Stimulated activated CD4-positive, alpha-beta T cell treated with anti-CD3 and anti-CD28 coated beads, Interleukin-2, amount 100 ng/mL, for 24 hours (primary cell): ENCODE data around the gene SEPSECS.

Source experiments
- DNase-seq, 2 donors: peaks; one replicate each; pipeline ENCODE4 v3.0.0-alpha.2; 2020

SEPSECS gene

DNA sequence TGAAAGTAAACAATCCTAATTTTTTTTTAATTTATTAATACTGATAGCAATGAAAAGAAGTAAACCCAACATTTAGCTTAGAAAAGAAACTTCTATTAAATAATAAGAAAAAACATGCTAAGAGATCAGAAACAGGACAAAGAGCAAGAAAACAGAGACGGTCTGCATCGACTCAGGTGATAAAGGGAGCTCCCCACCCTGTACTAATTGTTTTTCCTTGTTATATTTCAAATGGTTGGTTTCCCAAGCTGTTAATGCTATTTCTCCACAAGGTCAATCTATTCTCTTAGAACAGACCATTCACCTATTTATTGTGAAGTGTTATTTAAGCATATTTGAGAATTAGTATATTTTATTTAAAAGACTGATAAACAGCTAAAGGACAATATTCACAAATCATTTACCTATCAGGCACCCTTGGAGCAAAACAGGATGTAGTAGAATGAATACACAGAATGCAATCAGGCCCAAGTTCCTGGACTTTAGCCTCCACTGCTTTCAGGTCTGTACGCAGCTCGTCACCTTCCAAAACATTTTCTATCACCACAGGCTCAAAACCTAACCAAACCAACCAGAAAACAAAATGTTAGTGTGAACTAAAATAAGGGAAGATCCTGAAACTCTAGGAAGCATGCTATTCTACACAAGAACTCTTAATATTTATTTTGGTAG, 5.5 kb downstream of the SEPSECS start:
- no peak for DNase-seq

DNA sequence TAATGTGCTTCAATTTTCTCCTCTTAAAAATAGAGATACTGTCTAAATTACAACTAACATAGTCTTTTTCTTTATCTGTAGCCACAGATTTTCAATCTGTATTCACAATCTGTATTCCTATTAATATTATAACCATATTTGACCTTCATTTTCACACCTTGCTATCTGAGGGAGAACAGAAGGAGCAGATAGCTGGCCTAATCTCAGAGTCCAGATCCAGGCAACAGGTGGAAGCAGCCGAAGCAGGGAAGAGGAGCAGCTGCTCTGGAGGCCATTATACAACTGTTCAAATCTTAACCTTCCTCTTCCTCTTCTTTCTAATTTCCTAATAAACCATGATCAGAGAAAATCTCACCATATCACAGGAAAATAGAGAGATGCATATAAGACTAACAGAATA, 14.2 kb downstream of the SEPSECS start:
- no peak for DNase-seq

DNA sequence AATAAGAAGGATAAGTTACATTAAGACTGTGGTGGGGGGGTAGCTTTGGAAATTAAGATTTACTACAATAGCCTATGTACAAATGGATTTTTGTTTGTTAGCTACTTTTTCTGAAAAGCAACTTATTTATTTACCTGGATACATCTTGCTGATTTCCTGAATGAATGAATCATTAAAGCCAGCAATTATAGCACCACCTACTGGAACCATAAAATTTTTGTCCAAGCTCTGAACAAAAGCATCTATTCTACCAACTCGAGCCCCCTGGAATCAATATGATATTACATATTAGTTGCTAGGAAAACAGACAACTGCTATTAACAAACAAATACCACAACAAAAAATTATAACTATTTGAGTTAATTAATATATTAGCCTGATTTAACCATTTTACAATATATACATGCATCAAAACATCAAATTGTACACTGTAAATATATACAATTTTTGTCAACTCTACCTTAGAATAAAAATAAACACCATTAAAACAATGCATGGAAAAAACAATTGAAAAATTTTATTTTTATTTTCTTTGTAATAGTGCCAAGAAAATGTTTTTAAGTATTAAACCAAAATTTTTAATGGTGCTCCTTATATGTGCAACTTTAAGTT, 15.3 kb downstream of the SEPSECS start:
- no peak for DNase-seq

DNA sequence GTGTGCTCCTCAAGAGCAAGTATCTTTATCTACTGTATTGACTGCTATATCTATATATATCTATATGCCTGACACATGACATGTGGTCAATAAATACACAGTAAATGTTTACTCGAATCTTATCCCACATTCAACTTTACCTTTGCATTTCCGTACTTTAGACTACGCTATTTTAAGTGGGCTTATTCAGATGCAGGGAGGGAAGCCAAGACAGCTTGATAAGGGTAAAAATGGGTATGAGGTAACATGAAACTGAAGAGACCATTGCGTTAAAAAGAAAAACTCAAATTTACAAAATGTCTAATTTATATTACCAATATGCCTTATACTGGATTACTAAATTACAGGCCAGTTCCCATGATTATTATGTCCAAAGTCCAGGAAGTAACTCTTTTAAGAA, 17.8 kb downstream of the SEPSECS start:
- DNase-seq, result no peak

DNA sequence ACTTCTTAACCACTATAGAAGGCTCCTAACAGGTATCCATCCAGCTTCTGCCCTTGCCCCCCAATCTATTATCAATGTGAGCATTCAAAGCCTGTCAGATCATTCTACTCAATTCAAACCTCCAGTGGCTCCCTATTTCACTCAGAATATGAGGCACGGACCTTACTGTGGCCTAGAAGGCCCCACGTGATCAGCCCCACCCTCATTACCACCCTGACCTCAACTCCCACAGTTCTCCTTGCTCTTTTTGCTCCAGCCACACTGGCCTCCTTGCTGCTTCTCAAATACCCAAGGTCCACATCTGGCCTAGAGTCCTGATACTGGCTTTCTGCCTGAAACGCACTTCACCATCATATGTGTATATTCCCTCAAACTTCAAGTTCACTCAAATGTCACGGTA, 18.7 kb downstream of the SEPSECS start:
- DNase-seq, result no peak

DNA sequence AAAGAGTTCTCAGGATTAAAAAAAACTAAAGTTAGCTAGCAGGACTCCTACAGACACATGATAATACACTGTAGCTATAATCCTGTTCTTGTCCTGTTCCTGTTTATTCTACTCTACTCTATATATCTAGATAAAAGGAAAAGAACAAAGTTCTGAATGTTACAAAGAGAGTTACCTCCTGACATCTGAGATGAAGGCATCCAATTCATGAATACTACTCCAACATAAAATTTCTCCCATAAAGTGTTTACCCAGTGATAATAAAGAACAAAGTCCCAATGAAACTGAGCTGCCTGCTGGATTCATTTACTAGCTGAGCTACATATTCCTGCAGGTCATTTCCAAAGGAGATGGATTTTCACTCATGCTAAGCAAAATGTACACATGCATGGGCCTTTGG, 27.1 kb downstream of the SEPSECS start:
- no peak for DNase-seq

DNA sequence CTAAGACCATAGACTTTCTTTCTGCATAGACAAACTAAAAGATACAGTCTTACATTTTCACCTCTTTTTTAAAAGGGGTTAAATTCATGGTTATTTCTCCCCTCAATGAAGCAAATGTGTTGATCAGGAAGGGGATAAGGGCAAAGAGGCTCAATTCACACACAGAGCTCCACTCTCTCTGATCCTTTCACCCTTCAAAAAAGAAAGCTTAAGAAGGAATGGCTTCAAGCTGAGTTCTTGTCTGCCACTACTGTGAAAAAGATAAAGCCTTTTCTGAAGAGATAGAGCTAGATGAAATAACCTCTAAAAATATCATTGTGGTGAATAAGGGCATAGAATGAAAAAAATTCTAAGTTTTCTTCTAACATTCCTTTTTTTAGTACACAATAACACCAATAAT, 28.3 kb downstream of the SEPSECS start:
- DNase-seq, result no peak

DNA sequence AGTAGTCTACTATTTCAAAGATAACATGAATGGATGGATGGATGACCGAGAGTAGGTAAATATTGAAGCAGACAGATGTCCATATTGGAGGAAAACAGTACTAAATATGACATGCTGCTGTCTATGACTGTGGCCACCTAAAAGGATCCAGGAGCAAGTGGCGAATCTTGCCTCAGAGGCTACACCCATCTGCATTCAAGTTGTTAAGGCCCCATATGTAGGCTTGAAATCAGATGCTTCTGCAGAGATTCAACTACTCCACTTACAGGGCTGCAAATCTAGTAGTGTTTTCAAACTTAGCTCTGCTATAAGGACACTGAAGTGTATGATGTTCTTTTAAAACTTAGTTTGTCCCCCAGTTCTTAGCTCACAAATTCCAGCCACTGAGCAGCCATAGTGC, 28.9 kb downstream of the SEPSECS start:
- no peak for DNase-seq

DNA sequence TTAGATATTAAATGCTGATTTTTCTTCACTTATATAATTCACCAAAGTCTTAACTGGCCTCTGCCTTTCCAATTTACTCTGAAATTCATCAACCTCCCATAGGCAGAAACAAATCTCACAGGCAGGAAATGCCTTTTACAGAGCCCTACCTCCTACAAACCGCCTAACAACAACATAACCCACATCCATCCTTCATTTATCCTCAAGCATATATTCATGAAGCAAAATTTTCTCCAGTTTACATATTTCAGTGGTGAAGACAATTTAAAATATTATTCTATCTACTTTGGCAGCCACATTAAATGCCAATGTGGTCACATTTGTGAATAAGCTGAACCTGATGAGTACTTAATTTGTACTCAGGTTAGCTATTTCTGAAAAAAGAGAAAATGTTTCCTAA, 30.3 kb downstream of the SEPSECS start:
- DNase-seq, result no peak

DNA sequence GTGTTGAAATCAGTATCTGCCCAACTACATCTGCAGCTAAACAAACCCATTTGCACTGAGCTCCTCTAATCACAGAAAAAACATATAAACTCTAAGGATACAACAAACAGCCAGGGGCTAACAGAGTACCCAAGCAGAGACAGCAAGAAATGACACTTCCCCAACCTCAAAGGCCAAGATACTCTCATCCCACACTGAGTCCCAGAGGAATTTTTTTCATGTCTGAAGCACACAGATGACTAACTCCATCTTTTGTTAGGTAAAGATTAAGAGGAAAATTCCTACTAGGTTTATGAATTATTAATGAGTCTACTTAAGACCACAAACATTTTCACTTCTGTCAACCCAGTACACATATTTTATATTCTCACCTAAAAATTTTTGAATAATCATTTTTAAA, 31.6 kb downstream of the SEPSECS start:
- no peak for DNase-seq

DNA sequence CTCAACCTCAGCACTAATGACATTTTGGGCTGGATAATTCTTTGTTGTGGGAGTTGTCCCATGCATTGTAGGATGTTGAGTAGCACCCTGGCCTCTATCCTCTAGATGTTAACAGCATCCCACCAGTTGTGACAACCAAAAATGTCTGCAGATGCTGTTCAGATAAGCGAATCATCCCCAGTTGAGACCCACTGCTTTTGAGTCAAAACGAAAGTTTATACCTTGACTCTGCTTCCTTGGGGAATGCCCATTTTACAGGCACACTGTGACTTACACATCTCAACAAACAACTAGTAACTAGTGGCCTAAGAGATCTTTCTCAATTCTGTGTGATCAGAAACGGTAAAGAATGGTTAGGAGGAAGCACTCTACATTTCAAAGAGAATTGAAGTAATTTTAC, 37.0 kb downstream of the SEPSECS start:
- no peak for DNase-seq

DNA sequence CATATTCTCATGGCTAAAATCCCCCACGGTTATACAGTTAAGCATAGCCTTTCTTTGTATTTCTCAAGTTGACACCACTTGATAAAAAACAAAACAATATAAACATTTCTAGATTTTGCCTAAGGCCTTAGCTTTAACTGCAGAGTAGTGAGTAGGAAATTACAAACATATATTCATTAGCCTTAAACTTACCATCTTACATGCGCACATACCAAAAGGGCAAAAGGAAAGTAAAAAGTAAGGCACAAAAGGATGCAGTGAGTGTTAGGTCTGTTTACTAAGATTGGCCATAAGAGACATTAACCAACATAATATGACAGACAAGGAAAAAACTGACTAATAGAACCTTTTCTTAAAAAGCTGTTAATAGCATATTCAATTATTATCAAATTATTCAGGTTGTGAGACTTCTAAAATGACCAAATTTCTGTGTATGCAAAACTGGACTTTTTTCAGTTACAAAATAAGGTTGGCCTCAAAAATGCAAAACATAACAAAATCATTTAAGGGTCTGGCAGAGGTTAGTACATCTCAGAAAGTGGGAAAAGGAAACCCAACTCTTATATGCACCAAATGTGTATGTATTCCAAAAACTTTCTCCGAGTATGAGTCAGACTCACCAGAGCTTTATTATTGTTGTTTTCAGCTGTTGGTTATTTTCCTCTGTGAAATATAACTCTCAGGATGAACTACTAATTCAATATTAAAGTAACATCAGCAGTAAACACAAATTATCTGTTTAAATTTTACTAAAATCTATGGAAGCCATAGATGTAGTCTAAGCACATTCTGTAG, 39.9 kb downstream of the SEPSECS start:
- DNase-seq, result no peak

DNA sequence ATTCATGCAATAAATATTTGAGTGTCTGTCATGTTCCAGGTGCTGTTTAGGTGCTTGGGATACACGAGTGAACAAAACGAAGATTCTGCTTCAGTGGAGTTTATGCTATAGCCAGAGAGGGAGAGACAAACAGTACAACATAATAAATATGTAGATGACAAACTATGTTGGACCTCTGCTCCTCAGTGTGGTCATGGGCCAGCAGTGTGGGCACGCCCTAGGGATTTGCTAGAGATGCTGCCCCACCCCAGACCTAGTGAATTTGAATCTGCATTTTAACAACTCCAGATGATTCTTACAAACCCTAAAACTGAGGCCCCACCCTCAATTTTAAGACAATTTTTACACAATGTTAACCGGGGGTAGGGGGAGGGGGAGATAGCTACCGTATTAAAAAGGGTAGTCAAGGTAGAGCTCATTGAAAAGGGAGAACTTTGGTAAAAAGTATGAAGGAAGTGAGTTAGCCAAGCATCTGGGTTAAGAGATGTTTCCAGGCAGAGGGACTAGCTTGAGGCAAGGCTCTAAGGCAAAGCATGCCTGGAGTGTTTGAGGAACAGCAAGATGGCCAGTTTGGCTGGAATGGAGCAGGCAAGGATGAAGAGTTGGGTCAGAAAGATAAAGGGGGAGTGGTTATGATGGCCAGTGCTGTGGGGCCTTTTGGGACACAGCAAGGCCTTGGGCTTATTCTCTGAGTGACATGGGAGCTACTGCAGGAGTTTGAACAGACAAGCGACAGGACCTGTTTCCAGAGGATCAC, 42.4 kb downstream of the SEPSECS start:
- no peak for DNase-seq

DNA sequence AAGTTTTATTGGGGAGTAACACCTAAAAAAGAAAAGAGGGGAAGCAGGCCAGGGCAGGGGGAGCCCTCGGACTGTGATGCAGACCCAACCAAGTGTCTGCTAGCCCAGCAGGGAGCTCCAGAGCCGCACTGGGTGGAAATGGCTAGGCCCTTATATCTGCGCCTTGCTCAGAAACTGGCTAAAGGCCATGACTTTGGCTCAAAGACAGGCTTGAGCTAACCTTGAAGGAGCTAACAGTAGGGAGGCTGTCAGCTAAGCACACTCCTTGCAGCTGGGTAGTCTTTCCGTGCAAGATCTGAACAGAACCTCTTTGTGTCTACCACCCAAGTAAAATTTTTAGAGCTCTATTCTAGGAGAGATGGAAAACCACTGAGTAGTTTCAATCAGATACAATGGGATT, 43.0 kb downstream of the SEPSECS start:
- no peak for DNase-seq

DNA sequence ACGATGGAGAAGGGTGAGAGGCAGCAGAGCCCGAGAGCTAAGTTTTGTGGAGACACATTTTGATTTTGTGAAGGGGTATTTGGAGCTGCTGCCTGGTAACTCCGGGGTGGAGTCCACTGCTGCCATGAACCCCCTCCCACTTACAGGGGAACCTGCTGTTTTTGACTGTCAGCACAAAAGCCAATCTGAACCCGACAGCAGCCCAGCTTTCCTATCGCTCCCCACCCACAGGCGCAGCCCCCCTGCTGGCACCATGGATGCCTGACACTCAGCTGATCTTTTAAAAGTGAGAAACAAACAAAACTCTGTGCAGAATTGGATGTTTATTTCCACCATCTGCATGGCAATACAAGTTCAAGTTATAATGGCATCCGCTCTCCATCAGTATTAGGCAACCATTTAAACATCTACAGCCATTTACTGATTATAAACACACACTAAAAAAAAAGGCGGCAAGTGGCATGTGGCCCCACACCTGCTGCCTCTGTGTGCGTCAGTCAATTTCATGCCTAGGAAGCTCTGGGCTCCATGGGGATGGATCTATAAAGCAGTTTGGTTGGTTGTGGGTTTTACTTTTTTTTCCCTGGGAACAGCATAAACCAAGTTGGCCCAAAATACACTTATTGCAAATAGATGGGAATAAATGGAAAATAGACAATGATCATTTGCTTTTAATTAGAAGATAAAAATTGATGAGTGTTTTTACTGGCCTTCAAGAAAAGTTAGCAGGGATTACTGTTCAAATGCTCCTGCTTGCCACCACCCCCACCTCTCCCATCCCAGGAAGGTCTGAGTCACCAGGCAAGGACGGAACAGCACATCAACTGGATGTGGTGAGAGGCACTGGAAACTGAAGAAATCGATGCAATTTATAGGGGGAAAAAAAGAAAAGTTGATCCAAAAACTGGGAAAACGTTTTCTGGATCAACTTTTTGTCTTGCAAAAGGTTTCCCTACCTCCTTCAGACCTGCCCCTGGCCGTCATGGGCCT, 46.0 kb downstream of the SEPSECS start:
- no peak for DNase-seq

DNA sequence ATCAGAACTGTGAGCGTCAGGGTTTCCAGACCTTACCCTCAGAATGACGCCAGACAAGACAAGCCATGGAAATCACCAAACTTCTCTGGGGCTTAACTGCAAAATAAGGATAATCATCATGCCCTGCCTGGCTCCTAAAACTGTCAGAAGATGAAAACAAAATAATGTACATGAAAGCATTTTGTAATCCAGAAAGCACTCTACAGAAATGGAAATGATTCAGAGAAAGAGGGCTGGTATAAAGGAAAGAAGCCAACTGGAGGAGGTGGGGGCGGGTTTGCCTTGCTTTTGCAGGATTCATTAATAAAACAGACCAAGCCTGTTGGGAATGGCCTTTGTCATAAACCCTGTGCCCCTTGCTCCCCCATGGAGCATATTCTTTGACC, 47.3 kb downstream of the SEPSECS start:
- DNase-seq, result no peak

DNA sequence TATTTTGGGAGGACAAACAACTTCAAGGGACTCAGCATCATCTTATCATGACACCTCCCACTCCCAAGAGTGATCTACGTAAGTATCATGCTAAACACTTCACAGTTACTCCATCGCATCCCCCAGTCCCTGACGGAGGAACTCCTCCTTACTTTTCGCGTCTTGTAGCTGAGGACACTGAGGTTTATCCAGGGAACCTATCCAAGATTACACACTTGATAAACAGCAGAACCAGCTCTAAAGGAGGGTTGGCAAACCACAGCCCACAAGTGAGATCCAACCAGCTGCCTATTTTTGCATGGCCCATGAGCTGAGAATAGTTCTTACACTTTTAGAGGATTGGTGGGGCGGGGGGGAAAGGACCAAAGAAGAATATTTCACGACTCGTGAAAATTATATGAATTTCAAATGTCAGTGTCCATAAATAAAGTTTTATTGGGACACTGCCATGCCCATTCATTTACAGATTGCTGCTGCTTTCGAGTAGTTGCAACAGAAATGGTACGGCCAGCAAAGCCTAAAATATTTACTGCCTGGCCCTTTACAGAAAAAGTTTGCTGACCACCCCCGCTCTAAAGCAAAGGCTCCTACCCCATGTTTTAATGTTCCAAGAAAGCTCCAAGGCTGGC, 47.8 kb downstream of the SEPSECS start:
- DNase-seq, result no peak

DNA sequence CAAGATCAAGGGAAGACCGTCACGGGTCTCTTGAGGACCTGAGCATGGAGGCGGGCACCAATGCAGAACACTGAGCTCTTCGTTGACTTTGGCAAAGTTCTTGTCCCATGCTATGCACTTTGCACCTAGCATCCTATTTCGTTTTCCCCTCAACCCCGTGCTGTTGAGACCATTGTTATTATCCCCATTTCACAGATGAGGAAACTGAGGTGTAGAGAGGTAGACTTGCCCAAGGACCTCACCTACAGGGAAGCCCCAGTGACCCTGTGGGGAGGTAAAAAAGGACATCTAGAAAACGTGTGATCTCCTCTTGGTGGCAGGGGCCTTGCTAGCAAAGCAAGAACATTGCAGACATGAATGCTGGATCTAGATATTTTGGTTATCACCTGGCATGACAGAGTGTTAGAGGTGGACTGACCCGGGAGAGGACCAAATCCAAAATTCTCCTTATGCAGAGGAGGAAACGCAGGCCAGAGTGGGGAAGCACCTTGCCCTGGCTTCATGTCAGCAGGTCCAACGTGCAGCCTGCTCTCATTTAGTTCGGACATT, 48.5 kb downstream of the SEPSECS start:
- no peak for DNase-seq

DNA sequence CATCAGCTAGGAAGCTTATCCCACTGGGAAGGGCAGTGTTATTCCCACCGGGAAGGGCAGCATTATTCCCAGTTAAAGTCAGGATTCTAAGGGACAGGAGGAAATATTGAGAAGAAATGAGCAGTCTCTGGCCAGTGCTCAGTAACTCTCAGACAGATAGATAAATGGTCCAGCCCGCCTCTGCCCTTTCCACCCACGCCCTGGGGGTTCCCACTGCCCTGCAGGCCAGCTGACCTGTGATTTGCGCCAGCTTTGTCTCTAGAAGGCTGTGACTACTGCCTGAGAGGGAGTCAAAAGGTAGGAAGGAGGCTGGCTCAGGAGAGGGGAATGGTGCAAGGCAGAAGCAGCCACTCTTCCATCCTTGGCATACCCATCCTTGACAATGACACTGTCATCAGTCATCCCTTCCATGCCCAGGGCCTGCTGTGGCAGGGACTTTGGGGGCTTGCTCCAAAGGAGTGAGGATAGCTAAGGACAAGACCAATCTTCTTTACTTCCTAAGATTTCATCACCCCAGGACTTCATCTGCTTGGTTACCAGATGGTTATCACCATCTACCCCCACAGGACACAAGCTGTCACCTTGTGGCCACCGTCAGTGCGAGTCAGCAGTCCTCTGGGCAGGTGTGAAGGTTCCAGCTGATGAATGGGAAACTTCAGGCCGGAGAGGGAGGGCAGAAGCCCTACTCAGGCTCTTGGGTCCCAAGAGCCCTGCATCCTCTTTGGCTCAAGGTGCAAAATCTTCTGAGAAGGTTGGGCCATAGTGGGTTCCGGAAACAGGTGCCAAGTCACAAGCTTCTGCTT, 49.5 kb downstream of the SEPSECS start:
- no peak for DNase-seq

DNA sequence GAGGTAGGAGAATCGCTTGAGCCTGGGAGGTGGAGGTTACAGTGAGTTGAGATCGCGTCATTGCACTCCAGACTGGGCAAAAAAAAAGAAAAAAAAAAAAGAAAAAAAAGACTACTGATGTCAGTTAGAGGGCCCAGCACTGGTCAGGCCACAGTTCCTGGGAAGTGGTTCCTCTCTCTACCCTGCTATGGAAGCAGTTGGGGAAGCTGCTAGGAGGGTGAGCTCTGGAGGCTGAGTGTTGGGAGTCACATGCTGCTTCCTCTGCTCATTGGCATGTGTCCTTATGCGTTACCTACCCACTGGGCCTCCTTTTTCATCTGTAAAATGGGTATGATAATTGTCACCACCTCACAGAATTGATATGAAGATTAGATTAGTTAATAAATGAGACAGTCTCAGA, 50.7 kb downstream of the SEPSECS start:
- no peak for DNase-seq

DNA sequence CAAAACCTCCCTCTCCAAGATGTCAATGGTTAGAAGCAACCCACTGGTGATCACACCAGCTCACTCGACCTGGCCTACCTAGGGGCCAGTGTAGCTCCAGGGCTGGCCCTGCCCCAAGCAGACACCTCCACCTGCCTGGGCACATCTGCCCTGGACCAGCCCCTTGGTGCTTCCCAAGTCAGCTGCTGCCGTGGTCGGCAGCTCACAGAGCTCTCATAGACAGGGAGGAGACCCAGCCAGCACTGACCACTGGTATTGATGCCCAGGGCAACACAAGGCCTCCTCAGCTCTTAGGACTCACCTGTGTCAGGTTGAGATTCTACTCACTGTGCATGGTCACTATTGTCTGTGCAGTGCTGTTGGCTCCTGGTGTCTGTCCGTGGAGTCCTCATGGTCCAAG, 51.7 kb downstream of the SEPSECS start:
- DNase-seq, result no peak
